Measurements from ENCODE around the gene SEZ6L.

DNA sequence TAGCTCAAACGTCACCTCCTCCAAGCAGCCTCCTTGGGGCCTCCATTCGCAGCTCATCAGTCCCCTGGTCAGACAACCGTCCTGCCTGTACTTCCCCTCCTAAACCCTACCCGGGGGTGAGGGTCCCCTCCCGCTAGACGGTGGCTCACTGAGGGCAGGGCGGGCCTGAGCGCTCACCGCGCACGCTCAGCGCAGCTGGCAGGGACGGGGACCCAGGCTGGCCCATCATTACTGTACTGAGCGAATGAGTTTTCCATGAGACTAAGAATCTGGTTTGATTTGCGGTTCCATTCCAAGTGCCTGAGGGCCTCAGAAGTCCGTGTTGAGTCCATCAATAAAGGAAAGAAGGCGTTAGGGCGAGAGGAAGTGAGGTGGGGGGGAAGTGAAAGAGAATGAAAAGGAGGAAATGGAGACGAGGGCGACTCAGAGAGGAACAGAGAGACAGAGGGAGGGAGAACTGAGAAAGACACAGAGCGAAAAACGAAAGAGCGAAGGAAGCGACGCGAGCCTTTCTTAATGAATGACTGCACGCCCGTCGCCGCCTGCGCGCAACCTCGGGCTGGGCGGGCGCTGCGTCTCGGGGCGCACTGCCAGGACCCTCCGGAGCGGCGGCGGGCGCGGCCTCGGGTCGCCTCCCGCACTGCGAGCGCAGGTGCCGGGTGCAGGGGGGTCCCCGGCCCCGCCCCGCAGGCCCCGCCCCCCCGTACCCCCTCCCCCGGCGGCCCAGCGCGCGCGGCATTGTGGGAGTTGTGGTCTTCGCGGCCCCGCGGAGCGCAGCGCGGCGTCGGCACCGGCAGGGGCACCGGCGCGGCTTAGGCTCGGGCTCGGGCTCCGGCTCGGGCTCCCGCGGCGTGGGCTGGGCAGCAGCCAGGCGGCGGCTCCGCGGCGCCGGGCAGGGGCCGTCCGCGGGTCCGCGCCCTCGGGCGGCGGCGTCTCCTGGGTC lies 259.5 kb downstream of the SEZ6L start, which contains the start of gene ASPHD2:
- TF ChIP-seq CTCF (IDR thresholded peaks at IDR 0.05; ENCODE audit: borderline replicate concordance, extremely low read depth, low read length, poor library complexity, severe bottlenecking), result no peak
- TF ChIP-seq EZH2 (IDR thresholded peaks at IDR 0.05; ENCODE audit: borderline replicate concordance, low read depth, low read length, severe bottlenecking), result no peak

All from DND-41 (cell line).